ENCODE measurements around the gene ARHGEF3.
A peak's percentile ranks its signal among the peaks of the same experiment; 100 is the strongest.

Gene ARHGEF3

DNA sequence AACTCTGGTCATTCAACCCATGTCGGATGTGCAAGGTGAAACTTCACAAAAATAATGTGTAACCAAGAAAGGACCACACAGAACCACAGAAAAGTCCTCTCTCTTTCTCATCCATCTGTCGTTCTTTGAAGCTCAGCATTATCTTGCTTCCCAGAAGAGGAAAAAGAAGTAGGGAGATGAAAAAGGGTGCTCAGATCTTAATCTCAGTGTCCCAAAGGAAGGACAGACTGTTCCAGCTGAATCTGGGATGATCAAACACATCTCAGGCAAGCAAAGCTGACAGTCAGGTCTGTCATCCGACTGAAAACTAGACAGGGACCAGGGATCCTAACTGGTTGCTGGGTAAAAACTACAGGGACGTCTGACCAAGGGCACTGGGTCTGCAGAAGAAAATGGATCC is 16.2 kb downstream of the ARHGEF3 start:
- no peak overlapping the region for H3K9ac ChIP-seq (ENCODE audit: low read length)
- H3K27ac ChIP-seq (ENCODE audit: low read depth, low read length), result no peak overlapping the region
- no peaks in the 10 kb centered on the region for H3K36me3 ChIP-seq (ENCODE audit: control insufficient read depth, insufficient read depth, low read length)
- peaks cover 4% of the 10 kb centered on the region for H3K4me1 ChIP-seq (ENCODE audit: control insufficient read depth, insufficient read depth, low read length)
- no peaks in the 10 kb centered on the region for H3K27me3 ChIP-seq (ENCODE audit: control insufficient read depth, insufficient read depth, low read length)
- no peak overlapping the region for H3K4me3 ChIP-seq (ENCODE audit: low read length)

DNA sequence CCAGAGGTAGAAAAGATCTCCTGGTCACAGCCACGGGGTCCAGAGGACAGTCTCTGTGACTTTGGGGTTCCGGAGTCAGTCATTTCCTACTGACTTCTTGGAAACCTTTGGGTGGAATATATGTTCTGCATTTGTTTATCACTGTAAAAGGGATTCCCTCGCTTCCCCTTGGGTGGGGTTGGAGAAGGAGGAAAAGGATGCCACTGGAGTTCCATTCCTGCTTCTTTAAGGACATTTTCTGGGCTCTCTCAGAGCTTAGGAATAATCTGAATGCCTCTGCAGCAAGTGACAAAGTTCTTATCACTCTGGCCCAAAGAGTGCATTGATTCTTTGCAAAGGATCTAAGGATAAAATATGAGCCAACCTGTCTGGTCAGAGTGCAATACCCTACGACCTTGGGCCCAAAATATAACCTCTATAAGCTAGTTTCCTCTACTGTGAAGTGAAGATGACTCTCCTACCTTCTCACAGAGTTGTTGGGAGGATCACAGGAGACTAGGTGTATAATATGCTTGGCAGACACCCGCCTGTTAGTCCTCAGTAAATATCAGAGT is 17.2 kb downstream of the ARHGEF3 start:
- no peak overlapping the region for H3K9ac ChIP-seq (ENCODE audit: low read length)
- H3K36me3 ChIP-seq (ENCODE audit: control insufficient read depth, insufficient read depth, low read length), result no peaks in the 10 kb centered on the region
- no peaks in the 10 kb centered on the region for H3K27me3 ChIP-seq (ENCODE audit: control insufficient read depth, insufficient read depth, low read length)
- H3K4me3 ChIP-seq (ENCODE audit: low read length), result no peak overlapping the region
- peak overlapping the region; percentile 12 for H3K27ac ChIP-seq (ENCODE audit: low read depth, low read length)
- H3K4me1 ChIP-seq (ENCODE audit: control insufficient read depth, insufficient read depth, low read length), result peaks cover 4% of the 10 kb centered on the region

GRCh38 chr3:56783644-56784447 is 17.9 kb downstream of the ARHGEF3 start:
- Histone ChIP-seq H3K4me3 (ENCODE audit: low read length) (no peak overlapping the region), H3K4me1 (ENCODE audit: control insufficient read depth, insufficient read depth, low read length) (peaks cover 4% of the 10 kb centered on the region), H3K27ac (ENCODE audit: low read depth, low read length) (peak overlapping the region; percentile 1), H3K9ac (ENCODE audit: low read length) (no peak overlapping the region), H3K36me3 (ENCODE audit: control insufficient read depth, insufficient read depth, low read length) (no peaks in the 10 kb centered on the region), H3K27me3 (ENCODE audit: control insufficient read depth, insufficient read depth, low read length) (no peaks in the 10 kb centered on the region)

GRCh38 chr3:56782906-56783305 is 18.8 kb downstream of the ARHGEF3 start:
- H3K4me1 ChIP-seq (ENCODE audit: control insufficient read depth, insufficient read depth, low read length), result peaks cover 4% of the 10 kb centered on the region
- H3K27me3 ChIP-seq (ENCODE audit: control insufficient read depth, insufficient read depth, low read length), result no peaks in the 10 kb centered on the region
- no peak overlapping the region for H3K4me3 ChIP-seq (ENCODE audit: low read length)
- H3K36me3 ChIP-seq (ENCODE audit: control insufficient read depth, insufficient read depth, low read length), result no peaks in the 10 kb centered on the region
- H3K9ac ChIP-seq (ENCODE audit: low read length), result no peak overlapping the region
- peak overlapping the region; percentile 1 for H3K27ac ChIP-seq (ENCODE audit: low read depth, low read length)

GRCh38 chr3:56782215-56782614 is 19.5 kb downstream of the ARHGEF3 start:
- H3K4me1 ChIP-seq (ENCODE audit: control insufficient read depth, insufficient read depth, low read length), result peaks cover 4% of the 10 kb centered on the region

DNA sequence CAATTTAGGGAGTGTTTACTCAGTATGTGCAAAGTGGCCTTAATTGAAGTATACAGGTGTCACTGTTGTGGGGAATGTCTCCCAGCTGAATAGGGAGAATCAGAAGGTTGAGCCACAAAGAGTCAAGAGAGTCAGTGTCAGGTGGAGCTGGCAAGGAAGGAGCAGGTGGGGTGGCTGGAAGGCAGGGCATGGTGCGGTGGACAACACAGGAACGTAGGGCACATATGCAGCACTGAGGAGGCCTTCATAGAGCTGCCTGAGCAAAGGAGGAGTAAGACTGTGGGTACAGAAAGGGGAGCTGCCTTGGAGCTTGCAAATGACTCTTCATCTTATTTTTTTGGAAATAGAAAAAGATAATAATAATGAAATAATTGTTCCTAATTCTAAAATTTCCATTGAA is 20.0 kb downstream of the ARHGEF3 start:
- no peak overlapping the region for H3K4me3 ChIP-seq (ENCODE audit: low read length)
- H3K27me3 ChIP-seq (ENCODE audit: control insufficient read depth, insufficient read depth, low read length), result no peaks in the 10 kb centered on the region
- no peak overlapping the region for H3K9ac ChIP-seq (ENCODE audit: low read length)
- peaks cover 4% of the 10 kb centered on the region for H3K4me1 ChIP-seq (ENCODE audit: control insufficient read depth, insufficient read depth, low read length)
- H3K36me3 ChIP-seq (ENCODE audit: control insufficient read depth, insufficient read depth, low read length), result no peaks in the 10 kb centered on the region
- no peak overlapping the region for H3K27ac ChIP-seq (ENCODE audit: low read depth, low read length)

More at GRCh38 chr3:56782215-56782614, 19.5 kb downstream of the ARHGEF3 start:
- Histone ChIP-seq H3K36me3 (ENCODE audit: control insufficient read depth, insufficient read depth, low read length) (no peaks in the 10 kb centered on the region), H3K27me3 (ENCODE audit: control insufficient read depth, insufficient read depth, low read length) (no peaks in the 10 kb centered on the region), H3K9ac (ENCODE audit: low read length) (no peak overlapping the region), H3K27ac (ENCODE audit: low read depth, low read length) (no peak overlapping the region), H3K4me3 (ENCODE audit: low read length) (no peak overlapping the region)

GRCh38 chr3:56780936-56781335 is 20.8 kb downstream of the ARHGEF3 start:
- no peak overlapping the region for H3K9ac ChIP-seq (ENCODE audit: low read length)
- H3K4me1 ChIP-seq (ENCODE audit: control insufficient read depth, insufficient read depth, low read length), result peaks cover 9% of the 10 kb centered on the region
- H3K27ac ChIP-seq (ENCODE audit: low read depth, low read length), result no peak overlapping the region
- no peaks in the 10 kb centered on the region for H3K36me3 ChIP-seq (ENCODE audit: control insufficient read depth, insufficient read depth, low read length)
- H3K4me3 ChIP-seq (ENCODE audit: low read length), result no peak overlapping the region
- no peaks in the 10 kb centered on the region for H3K27me3 ChIP-seq (ENCODE audit: control insufficient read depth, insufficient read depth, low read length)

- Histone ChIP-seq H3K36me3 (ENCODE audit: control insufficient read depth, insufficient read depth, low read length) (no peaks in the 10 kb centered on the region), H3K9ac (ENCODE audit: low read length) (no peak overlapping the region), H3K27me3 (ENCODE audit: control insufficient read depth, insufficient read depth, low read length) (no peaks in the 10 kb centered on the region), H3K4me1 (ENCODE audit: control insufficient read depth, insufficient read depth, low read length) (peaks cover 10% of the 10 kb centered on the region), H3K4me3 (ENCODE audit: low read length) (no peak overlapping the region), H3K27ac (ENCODE audit: low read depth, low read length) (no peak overlapping the region)
Observed at GRCh38 chr3:56778893-56779292, 22.9 kb downstream of the ARHGEF3 start.

- Histone ChIP-seq H3K36me3 (ENCODE audit: control insufficient read depth, insufficient read depth, low read length) (peaks cover 2% of the 10 kb centered on the region), H3K4me3 (ENCODE audit: low read length) (no peak overlapping the region), H3K4me1 (ENCODE audit: control insufficient read depth, insufficient read depth, low read length) (peaks cover 6% of the 10 kb centered on the region), H3K27ac (ENCODE audit: low read depth, low read length) (peak overlapping the region; percentile 51), H3K27me3 (ENCODE audit: control insufficient read depth, insufficient read depth, low read length) (no peaks in the 10 kb centered on the region), H3K9ac (ENCODE audit: low read length) (no peak overlapping the region)
Observed at GRCh38 chr3:56776556-56776950, 25.2 kb downstream of the ARHGEF3 start.

DNA sequence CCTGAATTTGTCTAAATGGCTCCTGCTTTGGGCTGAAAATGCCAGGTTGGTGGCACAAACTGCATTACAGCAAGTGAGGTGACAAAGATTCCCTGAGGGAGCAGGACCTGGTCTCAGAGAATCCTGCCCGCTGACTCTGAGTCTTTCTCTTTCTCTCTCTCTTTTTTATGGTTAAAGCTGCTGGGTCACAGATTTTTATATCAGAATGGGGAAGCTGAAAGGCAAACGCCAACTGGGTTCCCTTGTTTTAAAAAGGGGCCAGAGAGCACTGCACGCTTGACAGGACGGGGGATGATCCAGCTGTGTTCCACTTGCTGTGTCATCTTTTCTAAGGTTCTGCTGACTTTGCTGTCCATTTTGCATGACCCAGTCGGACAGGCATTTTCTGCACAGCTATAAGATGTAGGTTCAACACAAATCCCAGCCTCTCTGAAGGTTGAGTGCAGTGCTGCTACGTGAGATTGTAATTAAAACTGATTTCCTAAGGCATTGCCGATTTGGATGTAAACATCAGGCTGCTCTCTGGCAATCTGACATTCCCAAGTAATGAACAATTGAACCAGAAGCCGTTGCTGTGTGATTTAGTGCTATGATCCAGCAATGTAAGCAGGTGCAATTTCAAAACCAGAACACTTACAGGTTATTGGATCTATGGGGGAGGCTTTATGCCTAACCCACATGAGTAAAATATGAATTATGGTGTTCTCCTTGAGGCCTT is 25.8 kb downstream of the ARHGEF3 start:
- H3K27ac ChIP-seq (ENCODE audit: low read depth, low read length), result peak overlapping the region; percentile 51
- peaks cover 6% of the 10 kb centered on the region for H3K4me1 ChIP-seq (ENCODE audit: control insufficient read depth, insufficient read depth, low read length)
- no peaks in the 10 kb centered on the region for H3K27me3 ChIP-seq (ENCODE audit: control insufficient read depth, insufficient read depth, low read length)
- H3K9ac ChIP-seq (ENCODE audit: low read length), result no peak overlapping the region
- H3K36me3 ChIP-seq (ENCODE audit: control insufficient read depth, insufficient read depth, low read length), result peaks cover 5% of the 10 kb centered on the region
- peak overlapping the region; percentile 7 for H3K4me3 ChIP-seq (ENCODE audit: low read length)

DNA sequence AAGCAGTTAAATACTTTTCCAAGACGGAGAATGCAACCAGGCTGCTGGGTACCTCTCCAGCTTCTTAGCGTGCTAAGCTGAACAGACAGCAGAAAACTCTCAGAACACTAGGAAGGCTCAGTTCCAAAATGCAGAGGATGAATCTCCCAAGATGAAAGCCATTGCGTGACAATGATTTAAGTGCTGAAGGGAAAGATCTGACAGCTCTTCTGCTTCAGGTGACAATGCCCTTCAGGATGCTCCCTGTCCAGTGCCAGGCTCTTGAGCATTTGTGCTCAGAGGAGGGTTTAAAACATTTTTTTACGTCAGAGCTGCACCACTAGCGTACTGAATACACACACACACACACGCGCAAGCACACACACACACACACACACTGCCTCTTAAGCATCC is 26.3 kb downstream of the ARHGEF3 start:
- H3K9ac ChIP-seq (ENCODE audit: low read length), result no peak overlapping the region
- peak overlapping the region; percentile 51 for H3K27ac ChIP-seq (ENCODE audit: low read depth, low read length)
- no peaks in the 10 kb centered on the region for H3K27me3 ChIP-seq (ENCODE audit: control insufficient read depth, insufficient read depth, low read length)
- H3K4me1 ChIP-seq (ENCODE audit: control insufficient read depth, insufficient read depth, low read length), result peaks cover 6% of the 10 kb centered on the region
- peaks cover 5% of the 10 kb centered on the region for H3K36me3 ChIP-seq (ENCODE audit: control insufficient read depth, insufficient read depth, low read length)
- peak overlapping the region; percentile 7 for H3K4me3 ChIP-seq (ENCODE audit: low read length)

- no peaks in the 10 kb centered on the region for H3K27me3 ChIP-seq (ENCODE audit: control insufficient read depth, insufficient read depth, low read length)
Observed at GRCh38 chr3:56773986-56774385, 27.8 kb downstream of the ARHGEF3 start.

More at GRCh38 chr3:56773986-56774385, 27.8 kb downstream of the ARHGEF3 start:
- H3K9ac ChIP-seq (ENCODE audit: low read length), result no peak overlapping the region
- no peak overlapping the region for H3K4me3 ChIP-seq (ENCODE audit: low read length)
- no peak overlapping the region for H3K27ac ChIP-seq (ENCODE audit: low read depth, low read length)
- H3K36me3 ChIP-seq (ENCODE audit: control insufficient read depth, insufficient read depth, low read length), result peaks cover 5% of the 10 kb centered on the region
- H3K4me1 ChIP-seq (ENCODE audit: control insufficient read depth, insufficient read depth, low read length), result peaks cover 7% of the 10 kb centered on the region
